Measurements from ENCODE around the gene DHRS3. TPM values are rescaled to one million over a fixed set of nuclear protein-coding genes. Genes with fewer than 3 reads are reported as not detected.
A peak's percentile ranks its signal among the peaks of the same experiment; 100 is the strongest.

The DHRS3 gene
- total RNA-seq, 5 donors from 2014 or later (not counting 1 experiment from before 2014, with no cell fraction given), result 56.4 to 107 (median 90.8) TPM

DNA sequence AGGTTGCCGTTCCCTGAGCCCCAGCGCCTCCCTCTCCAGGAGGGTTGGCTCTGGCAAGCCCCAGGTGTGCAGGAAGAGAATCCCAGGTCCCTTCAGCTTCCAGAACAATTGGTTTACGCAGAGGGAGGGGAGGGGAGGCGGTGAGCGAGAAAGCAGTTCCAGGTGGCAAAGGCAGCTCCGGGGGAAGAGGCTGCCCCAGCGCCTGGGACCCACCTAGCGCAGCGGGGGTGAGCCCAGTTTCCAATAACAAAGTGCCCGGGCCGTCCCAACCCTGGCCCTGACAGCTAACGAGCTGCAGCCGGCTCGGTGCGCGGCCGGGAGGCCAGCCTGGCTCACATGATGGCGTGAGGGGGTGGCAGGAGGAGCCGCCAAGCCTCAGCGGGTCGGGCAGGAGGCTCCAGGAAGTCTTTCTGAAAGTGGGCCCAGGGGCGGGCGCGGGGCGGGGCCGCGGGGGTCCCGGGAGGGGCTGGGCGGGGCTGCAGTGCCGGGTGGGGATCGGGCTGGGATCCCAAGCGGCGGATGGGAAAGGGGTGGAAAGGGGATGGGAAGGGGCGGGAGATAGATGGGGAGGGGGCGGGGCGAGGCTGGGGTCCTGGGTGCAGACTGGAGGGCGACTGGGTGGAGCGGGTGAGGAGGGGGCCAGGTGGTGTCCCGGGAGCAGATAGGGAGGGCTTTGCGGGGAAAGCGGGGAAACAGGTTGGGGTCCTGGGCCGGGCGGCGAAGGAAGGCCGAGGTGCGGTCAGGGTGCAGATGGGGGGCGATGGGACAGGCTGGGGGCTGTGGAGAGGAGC lies 22.8 kb downstream of the DHRS3 start:
- Mint-ChIP-seq H3K27ac (peak overlapping the region; percentile 55 to 87), H3K4me3 (peak overlapping the region; percentile 69 to 85 (median 69)), H3K4me1 (peaks cover 42 to 62% (median 60%) of the 10 kb centered on the region in 3 donors), H3K27me3 (peaks cover 0 to 2% of the 10 kb centered on the region in 2 donors), H3K36me3 (peaks cover 9% of the 10 kb centered on the region), H3K9me3 (no peaks in the 10 kb centered on the region)
- ATAC-seq (replicated peaks in 1 of 4) (peak; percentile 54 to 68 (median 61)), DNase-seq (peak in 16 of 35 experiments; percentile 14 to 51 (median 29))
- H3K27ac ChIP-seq (ENCODE audit: low read length), result peak overlapping the region; percentile 19
- H3K27me3 ChIP-seq (replicated peaks in 1 of 2; ENCODE audit: control insufficient read depth in 2 of 2, extremely low read depth in 1 of 2, insufficient read depth in 2 of 2, low read length in 1 of 2), result peaks cover 0 to 8% of the 10 kb centered on the region in 2 experiments
- ChIA-PET CTCF (no interaction called here), POLR2A (no interaction called here)
- 21% methylated on average over 33 of the region's 47 CpGs for WGBS (ENCODE audit: insufficient coverage)
- peaks cover 6 to 12% of the 10 kb centered on the region in 2 donors for H3K36me3 ChIP-seq (ENCODE audit: control insufficient read depth in 2 of 2, extremely low read depth in 1 of 2, insufficient read depth in 1 of 2, low read length in 1 of 2)
- H3K9me3 ChIP-seq, result no peaks in the 10 kb centered on the region
- peak overlapping the region; percentile 46 to 58 for H3K4me3 ChIP-seq (ENCODE audit: control insufficient read depth in 1 of 2, extremely low read depth in 1 of 2, low read length in 1 of 2)
- peaks cover 15 to 45% of the 10 kb centered on the region in 2 experiments for H3K4me1 ChIP-seq (ENCODE audit: control insufficient read depth in 1 of 2, extremely low read depth in 1 of 2, insufficient read depth in 2 of 2, low read length in 2 of 2)

DNA sequence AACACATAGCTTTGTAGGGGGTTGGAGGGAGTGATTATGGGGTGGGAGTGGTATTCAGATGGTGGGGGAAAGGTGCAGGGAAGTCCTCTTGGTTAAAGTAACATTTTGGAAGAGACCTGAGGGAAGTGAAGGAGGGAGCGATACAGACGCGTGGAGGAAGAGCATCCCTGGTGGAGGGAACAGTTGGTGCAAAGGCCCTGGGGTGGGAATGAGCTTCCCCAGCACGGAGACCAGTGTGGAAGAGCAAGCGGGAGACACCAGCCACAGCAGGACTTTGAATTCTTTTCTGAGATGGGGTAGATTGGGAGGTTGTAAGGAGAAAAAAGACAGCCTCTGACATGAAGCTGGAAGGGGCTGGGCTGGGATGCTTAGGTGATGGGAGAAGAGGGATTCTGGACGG lies 23.5 kb downstream of the DHRS3 start:
- peaks cover 0 to 2% of the 10 kb centered on the region in 2 donors for H3K27me3 Mint-ChIP-seq
- POLR2A ChIA-PET, result no interaction called here
- Histone ChIP-seq H3K9me3 (no peaks in the 10 kb centered on the region), H3K4me1 (ENCODE audit: control insufficient read depth in 1 of 2, extremely low read depth in 1 of 2, insufficient read depth in 2 of 2, low read length in 2 of 2) (peaks cover 15 to 44% of the 10 kb centered on the region in 2 experiments), H3K36me3 (ENCODE audit: control insufficient read depth in 2 of 2, extremely low read depth in 1 of 2, insufficient read depth in 1 of 2, low read length in 1 of 2) (peaks cover 8 to 11% of the 10 kb centered on the region in 2 donors), H3K4me3 (ENCODE audit: control insufficient read depth in 1 of 2, extremely low read depth in 1 of 2, low read length in 1 of 2) (peak overlapping the region in 1 of 2 donors; percentile 58), H3K27me3 (replicated peaks in 1 of 2; ENCODE audit: control insufficient read depth in 2 of 2, extremely low read depth in 1 of 2, insufficient read depth in 2 of 2, low read length in 1 of 2) (peaks cover 0 to 8% of the 10 kb centered on the region in 2 experiments), H3K27ac (ENCODE audit: low read length) (no peak overlapping the region)
- peak overlapping the region; percentile 55 to 87 for H3K27ac Mint-ChIP-seq
- no peaks in the 10 kb centered on the region for H3K9me3 Mint-ChIP-seq
- ATAC-seq (replicated peaks in 1 of 4) (no peak), DNase-seq (no peak)
- CTCF ChIA-PET, result no interaction called here
- 93% methylated on average over 6 of the region's 6 CpGs for WGBS (ENCODE audit: insufficient coverage)
- H3K4me1 Mint-ChIP-seq, result peaks cover 38 to 55% (median 54%) of the 10 kb centered on the region in 3 donors
- peaks cover 9% of the 10 kb centered on the region for H3K36me3 Mint-ChIP-seq
- peak overlapping the region; percentile 69 to 85 (median 69) for H3K4me3 Mint-ChIP-seq

DNA sequence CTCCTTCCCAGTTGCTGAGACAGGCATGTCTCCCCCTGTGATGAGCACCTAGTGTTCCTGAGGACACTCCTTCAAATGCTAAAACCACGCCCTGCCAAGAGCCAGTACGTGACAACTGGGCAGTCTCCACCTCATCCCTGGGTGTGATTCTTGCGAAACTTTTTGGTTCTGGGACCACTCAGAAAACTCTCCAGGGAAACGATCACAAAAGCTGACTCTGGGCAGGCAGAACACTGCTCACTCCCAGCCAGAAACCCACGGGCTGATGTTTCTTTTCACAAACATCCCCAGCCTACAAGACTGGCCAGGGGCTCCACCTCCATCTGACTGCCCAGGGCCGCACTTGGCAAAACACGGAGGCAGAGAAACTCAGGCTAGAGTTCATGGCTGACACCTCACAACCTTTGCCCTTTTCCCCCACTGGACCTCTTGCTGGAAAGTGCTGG lies 24.4 kb downstream of the DHRS3 start:
- peak overlapping the region in 2 of 3 donors; percentile 69 to 85 for H3K4me3 Mint-ChIP-seq
- peak overlapping the region in 1 of 2 donors; percentile 16 for H3K27ac Mint-ChIP-seq
- H3K9me3 ChIP-seq, result no peaks in the 10 kb centered on the region
- WGBS (ENCODE audit: insufficient coverage), result 86% methylated on average over 6 of the region's 7 CpGs
- H3K36me3 Mint-ChIP-seq, result peaks cover 10% of the 10 kb centered on the region
- peaks cover 0 to 8% of the 10 kb centered on the region in 2 experiments for H3K27me3 ChIP-seq (replicated peaks in 1 of 2; ENCODE audit: control insufficient read depth in 2 of 2, extremely low read depth in 1 of 2, insufficient read depth in 2 of 2, low read length in 1 of 2)
- peaks cover 0 to 2% of the 10 kb centered on the region in 2 donors for H3K27me3 Mint-ChIP-seq
- ATAC-seq (replicated peaks in 1 of 4), result no peak
- POLR2A ChIA-PET, result no interaction called here
- H3K36me3 ChIP-seq (ENCODE audit: control insufficient read depth in 2 of 2, extremely low read depth in 1 of 2, insufficient read depth in 1 of 2, low read length in 1 of 2), result peaks cover 4 to 8% of the 10 kb centered on the region in 2 donors
- H3K9me3 Mint-ChIP-seq, result no peaks in the 10 kb centered on the region
- CTCF ChIA-PET, result no interaction called here
- H3K4me1 Mint-ChIP-seq, result peaks cover 36 to 50% (median 50%) of the 10 kb centered on the region in 3 donors
- H3K27ac ChIP-seq (ENCODE audit: low read length), result no peak overlapping the region
- no peak overlapping the region for H3K4me3 ChIP-seq (ENCODE audit: control insufficient read depth in 1 of 2, extremely low read depth in 1 of 2, low read length in 1 of 2)
- DNase-seq, result no peak
- H3K4me1 ChIP-seq (ENCODE audit: control insufficient read depth in 1 of 2, extremely low read depth in 1 of 2, insufficient read depth in 2 of 2, low read length in 2 of 2), result peaks cover 15 to 44% of the 10 kb centered on the region in 2 experiments

DNA sequence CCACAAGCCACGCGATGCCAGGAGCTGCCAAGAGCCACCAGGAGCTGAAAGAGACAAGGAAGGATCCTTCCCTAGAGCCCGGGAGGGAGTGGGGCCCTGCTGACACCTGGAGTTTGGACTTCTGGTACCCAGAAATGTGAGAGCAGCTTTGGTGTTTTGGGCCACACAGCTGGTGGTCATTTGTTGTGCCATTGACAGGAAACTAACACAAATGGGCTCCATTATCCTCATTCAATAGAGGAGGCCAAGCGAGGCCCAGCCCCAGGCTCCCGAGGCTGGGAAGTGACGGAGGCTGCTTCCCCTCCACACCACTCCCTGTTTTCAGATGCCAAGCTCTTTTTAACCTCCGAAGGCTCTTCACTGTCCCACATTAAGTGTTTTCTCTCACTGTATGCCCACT lies 25.5 kb downstream of the DHRS3 start:
- H3K9me3 ChIP-seq, result no peaks in the 10 kb centered on the region
- Mint-ChIP-seq H3K27me3 (peaks cover 0 to 2% of the 10 kb centered on the region in 2 donors), H3K4me3 (no peak overlapping the region), H3K4me1 (peaks cover 40 to 51% (median 50%) of the 10 kb centered on the region in 3 donors), H3K36me3 (peaks cover 21% of the 10 kb centered on the region), H3K27ac (no peak overlapping the region), H3K9me3 (no peaks in the 10 kb centered on the region)
- no peak overlapping the region for H3K4me3 ChIP-seq (ENCODE audit: control insufficient read depth in 1 of 2, extremely low read depth in 1 of 2, low read length in 1 of 2)
- peaks cover 4 to 8% of the 10 kb centered on the region in 2 donors for H3K36me3 ChIP-seq (ENCODE audit: control insufficient read depth in 2 of 2, extremely low read depth in 1 of 2, insufficient read depth in 1 of 2, low read length in 1 of 2)
- CTCF ChIA-PET, result interaction anchor here in 1 of 2 donors (0.6 kb wide), 1 partner anchor 9 kb away, joined by 4 read pairs; no protein-coding TSS in a partner anchor
- H3K27me3 ChIP-seq (replicated peaks in 1 of 2; ENCODE audit: control insufficient read depth in 2 of 2, extremely low read depth in 1 of 2, insufficient read depth in 2 of 2, low read length in 1 of 2), result peaks cover 0 to 8% of the 10 kb centered on the region in 2 experiments
- no peak overlapping the region for H3K27ac ChIP-seq (ENCODE audit: low read length)
- peaks cover 13 to 40% of the 10 kb centered on the region in 2 experiments for H3K4me1 ChIP-seq (ENCODE audit: control insufficient read depth in 1 of 2, extremely low read depth in 1 of 2, insufficient read depth in 2 of 2, low read length in 2 of 2)
- POLR2A ChIA-PET, result interaction anchor here in 1 of 2 donors (0.5 kb wide), 1 partner anchor 167 kb away, joined by 3 read pairs; no protein-coding TSS in a partner anchor
- WGBS (ENCODE audit: insufficient coverage), result 95% methylated on average over 4 of the region's 7 CpGs
- no peak for DNase-seq
- no peak for ATAC-seq (replicated peaks in 1 of 4)

DNA sequence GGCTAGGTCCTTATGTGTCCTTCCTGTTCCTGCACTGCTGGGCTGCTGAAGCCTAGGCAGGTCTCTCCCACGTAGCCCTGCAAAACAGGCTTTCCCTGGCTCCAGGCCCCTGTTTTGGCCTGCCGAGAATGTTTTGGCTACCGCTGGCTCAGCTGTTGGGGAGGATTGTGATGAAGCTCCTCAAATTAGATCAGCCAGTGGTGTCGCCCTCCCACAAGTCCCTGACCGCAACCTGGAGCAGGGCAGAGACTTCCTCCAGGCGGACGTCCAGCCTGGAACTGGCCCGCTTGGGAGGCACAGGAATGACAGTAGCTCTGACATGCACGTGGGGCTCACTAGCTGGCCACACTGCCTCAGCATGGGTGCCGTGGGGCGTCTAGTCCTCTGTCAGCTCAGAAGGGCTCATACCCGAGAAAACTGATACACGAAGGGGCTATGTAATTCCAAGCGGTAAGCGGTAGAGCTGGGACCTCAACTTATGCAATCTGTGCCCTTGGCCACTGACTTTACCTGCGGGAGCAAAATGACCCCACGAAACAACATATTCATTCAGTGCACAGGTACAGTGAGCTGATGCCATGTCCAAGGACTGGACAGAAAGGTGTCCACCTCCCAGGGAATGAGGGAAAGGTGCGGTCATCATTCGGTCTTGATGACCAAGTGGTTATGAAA lies 26.6 kb downstream of the DHRS3 start:
- ChIA-PET CTCF (interaction anchor here in 1 of 2 donors (0.6 to 1.3 kb wide), 2 partner anchors 10 to 28 kb away, joined by 3 to 4 read pairs; no protein-coding TSS in a partner anchor), POLR2A (interaction anchor here in 1 of 2 donors (0.6 kb wide), 1 partner anchor 26 kb away, joined by 6 read pairs; the partner anchor contains the start of gene DHRS3)
- Histone ChIP-seq H3K9me3 (no peaks in the 10 kb centered on the region), H3K27me3 (replicated peaks in 1 of 2; ENCODE audit: control insufficient read depth in 2 of 2, extremely low read depth in 1 of 2, insufficient read depth in 2 of 2, low read length in 1 of 2) (peaks cover 0 to 8% of the 10 kb centered on the region in 2 experiments), H3K36me3 (ENCODE audit: control insufficient read depth in 2 of 2, extremely low read depth in 1 of 2, insufficient read depth in 1 of 2, low read length in 1 of 2) (peaks cover 4 to 8% of the 10 kb centered on the region in 2 donors), H3K4me3 (ENCODE audit: control insufficient read depth in 1 of 2, extremely low read depth in 1 of 2, low read length in 1 of 2) (no peak overlapping the region), H3K4me1 (ENCODE audit: control insufficient read depth in 1 of 2, extremely low read depth in 1 of 2, insufficient read depth in 2 of 2, low read length in 2 of 2) (peaks cover 8 to 37% of the 10 kb centered on the region in 2 experiments), H3K27ac (ENCODE audit: low read length) (no peak overlapping the region)
- peaks cover 0 to 2% of the 10 kb centered on the region in 2 donors for H3K27me3 Mint-ChIP-seq
- H3K36me3 Mint-ChIP-seq, result peaks cover 22% of the 10 kb centered on the region
- peaks cover 35 to 45% (median 42%) of the 10 kb centered on the region in 3 donors for H3K4me1 Mint-ChIP-seq
- H3K9me3 Mint-ChIP-seq, result no peaks in the 10 kb centered on the region
- no peak overlapping the region for H3K27ac Mint-ChIP-seq
- H3K4me3 Mint-ChIP-seq, result no peak overlapping the region
- DNase-seq, result no peak
- ATAC-seq (replicated peaks in 1 of 4), result no peak
- 94% methylated on average over 17 of the region's 19 CpGs for WGBS (ENCODE audit: insufficient coverage)

DNA sequence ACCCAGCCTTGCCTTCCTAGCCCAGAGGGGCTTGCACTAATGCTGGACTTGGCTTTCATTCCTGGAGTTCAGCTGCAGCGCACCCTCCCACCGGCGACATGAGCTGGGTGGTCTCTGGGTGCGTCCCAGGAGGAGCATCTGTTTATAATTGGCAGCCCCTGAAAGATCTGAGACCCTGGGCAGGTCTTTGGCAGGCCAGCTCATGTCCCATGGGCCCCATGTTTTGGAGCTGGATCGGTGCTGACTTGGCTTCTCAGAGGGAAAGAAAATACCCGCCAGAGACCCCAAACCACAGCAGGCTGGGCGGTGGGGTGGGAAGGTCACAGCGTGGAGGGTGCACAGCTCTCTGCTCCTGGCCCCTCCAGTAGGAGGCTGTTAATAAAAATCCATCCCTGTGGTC lies 29.3 kb downstream of the DHRS3 start:
- Mint-ChIP-seq H3K4me1 (peaks cover 27 to 31% (median 28%) of the 10 kb centered on the region in 3 donors), H3K9me3 (no peaks in the 10 kb centered on the region), H3K27ac (no peak overlapping the region), H3K36me3 (peaks cover 22% of the 10 kb centered on the region), H3K27me3 (no peaks in the 10 kb centered on the region), H3K4me3 (no peak overlapping the region)
- no peak overlapping the region for H3K27ac ChIP-seq (ENCODE audit: low read length)
- CTCF ChIA-PET, result no interaction called here
- peaks cover 0 to 5% of the 10 kb centered on the region in 2 experiments for H3K27me3 ChIP-seq (replicated peaks in 1 of 2; ENCODE audit: control insufficient read depth in 2 of 2, extremely low read depth in 1 of 2, insufficient read depth in 2 of 2, low read length in 1 of 2)
- POLR2A ChIA-PET, result no interaction called here
- no peak for ATAC-seq (replicated peaks in 1 of 4)
- H3K9me3 ChIP-seq, result no peaks in the 10 kb centered on the region
- H3K4me1 ChIP-seq (ENCODE audit: control insufficient read depth in 1 of 2, extremely low read depth in 1 of 2, insufficient read depth in 2 of 2, low read length in 2 of 2), result peaks cover 0 to 18% of the 10 kb centered on the region in 2 experiments
- DNase-seq, result no peak
- 93% methylated on average over 4 of the region's 8 CpGs for WGBS (ENCODE audit: insufficient coverage)
- no peak overlapping the region for H3K4me3 ChIP-seq (ENCODE audit: control insufficient read depth in 1 of 2, extremely low read depth in 1 of 2, low read length in 1 of 2)
- H3K36me3 ChIP-seq (ENCODE audit: control insufficient read depth in 2 of 2, extremely low read depth in 1 of 2, insufficient read depth in 1 of 2, low read length in 1 of 2), result peaks cover 4 to 11% of the 10 kb centered on the region in 2 donors

Measured in T-cell (primary cell).